Naive B cell (primary cell): Measurements from ENCODE around the gene COL13A1. TPM values are rescaled to one million over a fixed set of nuclear protein-coding genes. Genes with fewer than 3 reads are reported as not detected.

Experiments
- ATAC-seq, 2 donors: fragments of 150-1000 bp; cut with Tn5 transposase; 2 replicates each; pipeline ENCODE4 v1.10.0; 2021; ENCODE audit warnings: low read depth in 2 of 2, mild to moderate bottlenecking in 2 of 2, moderate library complexity in 2 of 2
- DNase-seq: peaks from one replicate; pipeline ENCODE4 v3.0.0; 2022
- H3K27ac Mint-ChIP-seq, 6 donors: one replicate each; pipeline ENCODE4 v1.8.0; 2020 to 2022; ENCODE audit warnings: mild to moderate bottlenecking in 6 of 6, mixed read lengths in 6 of 6, moderate library complexity in 5 of 6, inconsistent platforms in 2 of 6
- H3K27me3 Mint-ChIP-seq, 3 donors: one replicate each; pipeline ENCODE4 v1.8.0; 2021 to 2022; ENCODE audit warnings: mixed read lengths in 3 of 3, mild to moderate bottlenecking in 1 of 3
- H3K36me3 Mint-ChIP-seq, 2 donors: one replicate each; pipeline ENCODE4 v1.8.0; 2020 to 2022; ENCODE audit warnings: mixed read lengths in 2 of 2, inconsistent platforms in 1 of 2, mild to moderate bottlenecking in 1 of 2
- H3K4me1 Mint-ChIP-seq, 3 donors: one replicate each; pipeline ENCODE4 v1.8.0; 2020 to 2022; ENCODE audit warnings: mixed read lengths in 3 of 3, inconsistent platforms in 1 of 3, mild to moderate bottlenecking in 1 of 3, moderate library complexity in 1 of 3
- H3K4me3 Mint-ChIP-seq, 8 donors: one replicate each; pipeline ENCODE4 v1.8.0; 2020 to 2022; ENCODE audit warnings: mild to moderate bottlenecking in 8 of 8, mixed read lengths in 8 of 8, moderate library complexity in 8 of 8, inconsistent platforms in 2 of 8
- H3K9me3 Mint-ChIP-seq, 7 donors: one replicate each; pipeline ENCODE4 v1.8.0; 2020 to 2022; ENCODE audit warnings: mixed read lengths in 7 of 7, mild to moderate bottlenecking in 5 of 7, inconsistent platforms in 2 of 7, moderate library complexity in 1 of 7
- polyA plus RNA-seq, 6 donors: library from polyadenylated mRNA; unstranded; fragments of 300-500 nt; fragmentation: Illumina TruSeq; gene quantifications; one replicate each; pipeline ENCODE4 v1.2.3, GENCODE V29; 2021; ENCODE audit warnings: low read depth in 6 of 6

COL13A1 gene
- polyA plus RNA-seq, 6 donors from 2014 or later = not detected

DNA sequence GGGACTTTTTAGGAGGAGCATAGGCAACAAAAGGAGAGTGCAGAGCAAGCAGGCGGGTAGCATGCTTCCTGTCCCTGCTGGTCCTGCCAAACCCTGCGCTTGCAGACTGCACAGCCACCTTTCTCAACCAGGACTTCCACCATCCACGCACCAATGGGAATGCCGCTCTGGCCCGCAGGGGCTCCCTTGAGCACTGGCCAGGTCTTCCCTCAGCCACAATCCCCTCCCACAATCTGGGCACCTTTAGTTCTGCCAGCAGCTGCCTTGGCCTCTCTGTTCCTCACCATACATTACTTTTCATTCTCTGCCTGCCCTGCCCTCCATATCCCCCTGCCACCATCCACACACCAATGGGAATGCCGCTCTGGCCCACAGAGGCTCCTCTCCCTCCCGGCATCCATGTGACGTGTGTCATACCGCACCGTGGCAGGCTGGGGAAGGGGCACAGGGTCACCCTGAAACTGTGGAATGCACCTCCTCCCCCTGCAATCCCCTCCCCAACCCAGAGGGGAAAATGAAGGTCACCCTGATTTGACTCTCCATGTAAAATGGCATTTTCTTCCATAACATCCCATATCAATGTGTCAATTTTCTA, 153.6 kb downstream of the COL13A1 start:
- H3K4me1 Mint-ChIP-seq = peaks cover 6 to 20% (median 8%) of the 10 kb centered on the region in 3 donors

DNA sequence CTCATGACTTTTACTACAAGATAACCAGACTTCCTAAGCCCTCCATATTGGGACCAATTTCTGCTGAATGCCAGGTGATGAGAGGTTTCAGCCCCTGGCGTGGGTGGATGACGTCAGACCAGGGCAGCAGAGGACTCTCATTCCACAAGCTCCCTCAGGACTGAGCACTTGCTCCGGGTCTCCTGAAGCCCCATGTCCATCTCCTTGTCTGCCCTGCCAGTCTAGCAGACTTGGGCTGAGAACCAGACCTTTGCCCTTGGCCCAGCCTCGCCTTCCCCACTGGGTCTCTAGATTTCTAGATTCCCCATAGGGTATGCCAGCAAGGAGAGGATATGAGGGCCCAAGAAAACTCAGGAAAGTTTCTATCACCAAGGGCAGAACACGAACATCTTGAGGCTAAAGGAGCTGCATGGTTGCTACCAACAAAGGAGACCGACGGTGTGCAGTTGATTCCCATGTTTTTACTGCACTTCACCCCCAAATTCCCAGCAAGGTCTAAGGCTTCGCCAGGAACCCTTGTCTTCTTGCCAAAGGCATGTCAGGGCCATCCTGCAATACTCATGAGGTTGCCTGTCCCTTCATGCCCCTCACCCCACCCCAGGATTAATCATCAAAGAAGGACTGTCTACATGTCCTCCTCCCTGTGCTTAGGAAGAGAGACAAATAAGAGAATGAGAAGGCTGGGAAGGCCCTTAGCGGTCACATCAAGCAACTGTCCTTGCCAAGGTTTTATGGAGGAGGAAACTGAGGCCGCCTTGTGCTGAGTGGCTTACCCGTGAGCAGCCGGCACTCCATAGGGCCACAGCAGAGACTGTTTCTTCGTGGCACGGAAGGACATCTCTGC, 154.4 kb downstream of the COL13A1 start:
- ATAC-seq (no peak), DNase-seq (no peak)
- Mint-ChIP-seq H3K27me3 (peaks cover 0 to 11% (median 2%) of the 10 kb centered on the region in 3 donors), H3K4me3 (no peak overlapping the region), H3K4me1 (peaks cover 6 to 26% (median 9%) of the 10 kb centered on the region in 3 donors), H3K9me3 (no peaks in the 10 kb centered on the region), H3K27ac (no peak overlapping the region), H3K36me3 (no peaks in the 10 kb centered on the region)

More for the DNA sequence above, 153.6 kb downstream of the COL13A1 start:
- ATAC-seq = no peak
- H3K27me3 Mint-ChIP-seq = peaks cover 0 to 11% (median 5%) of the 10 kb centered on the region in 3 donors
- H3K36me3 Mint-ChIP-seq = no peaks in the 10 kb centered on the region
- H3K4me3 Mint-ChIP-seq = no peak overlapping the region
- H3K27ac Mint-ChIP-seq = no peak overlapping the region
- H3K9me3 Mint-ChIP-seq = no peaks in the 10 kb centered on the region
- DNase-seq = no peak

- DNase-seq = no peak
- Mint-ChIP-seq H3K9me3 (no peaks in the 10 kb centered on the region), H3K36me3 (no peaks in the 10 kb centered on the region), H3K4me3 (no peak overlapping the region), H3K27ac (peak overlapping the region in 1 of 6 donors; percentile 52), H3K4me1 (peaks cover 6 to 30% (median 9%) of the 10 kb centered on the region in 3 donors), H3K27me3 (peaks cover 0 to 11% (median 0%) of the 10 kb centered on the region in 3 donors)
- no peak for ATAC-seq
These were observed 155.1 kb downstream of the COL13A1 start for GRCh38 chr10:69956741-69957230.

DNA sequence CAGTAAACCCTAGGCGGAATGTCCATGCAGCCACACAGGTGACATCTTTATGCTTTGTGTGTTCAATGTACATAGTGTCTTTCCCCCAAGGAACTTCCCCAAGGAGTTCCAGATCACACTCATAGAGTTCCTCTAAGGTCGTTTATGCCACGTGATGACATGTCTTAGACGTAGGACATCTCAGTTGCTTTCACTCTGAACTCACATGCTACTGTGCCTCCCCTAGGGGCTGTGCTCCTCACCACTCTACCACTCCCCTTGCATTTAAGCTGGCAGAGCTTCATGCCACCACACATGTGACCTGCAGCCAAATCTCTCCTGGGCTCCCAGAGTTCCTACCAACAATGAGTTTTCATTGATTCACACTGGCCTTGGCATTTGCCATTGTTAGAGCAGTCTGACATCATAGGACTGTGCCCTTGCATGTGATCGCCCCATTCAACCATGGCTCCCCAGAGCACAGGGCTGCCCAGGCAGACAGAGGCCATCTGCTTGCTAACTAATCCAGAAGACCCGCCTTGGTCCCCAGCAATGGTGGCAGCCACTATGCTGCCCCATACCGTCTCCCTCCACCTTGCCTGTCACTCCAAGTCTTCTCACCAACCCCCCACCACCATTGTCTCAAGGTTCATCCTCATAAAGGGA, 155.7 kb downstream of the COL13A1 start:
- no peak for ATAC-seq
- Mint-ChIP-seq H3K4me1 (peaks cover 6 to 25% (median 9%) of the 10 kb centered on the region in 3 donors), H3K27me3 (peaks cover 0 to 11% (median 0%) of the 10 kb centered on the region in 3 donors), H3K9me3 (no peaks in the 10 kb centered on the region), H3K4me3 (no peak overlapping the region), H3K36me3 (no peaks in the 10 kb centered on the region), H3K27ac (peak overlapping the region in 1 of 6 donors; percentile 62)
- DNase-seq = no peak

DNA sequence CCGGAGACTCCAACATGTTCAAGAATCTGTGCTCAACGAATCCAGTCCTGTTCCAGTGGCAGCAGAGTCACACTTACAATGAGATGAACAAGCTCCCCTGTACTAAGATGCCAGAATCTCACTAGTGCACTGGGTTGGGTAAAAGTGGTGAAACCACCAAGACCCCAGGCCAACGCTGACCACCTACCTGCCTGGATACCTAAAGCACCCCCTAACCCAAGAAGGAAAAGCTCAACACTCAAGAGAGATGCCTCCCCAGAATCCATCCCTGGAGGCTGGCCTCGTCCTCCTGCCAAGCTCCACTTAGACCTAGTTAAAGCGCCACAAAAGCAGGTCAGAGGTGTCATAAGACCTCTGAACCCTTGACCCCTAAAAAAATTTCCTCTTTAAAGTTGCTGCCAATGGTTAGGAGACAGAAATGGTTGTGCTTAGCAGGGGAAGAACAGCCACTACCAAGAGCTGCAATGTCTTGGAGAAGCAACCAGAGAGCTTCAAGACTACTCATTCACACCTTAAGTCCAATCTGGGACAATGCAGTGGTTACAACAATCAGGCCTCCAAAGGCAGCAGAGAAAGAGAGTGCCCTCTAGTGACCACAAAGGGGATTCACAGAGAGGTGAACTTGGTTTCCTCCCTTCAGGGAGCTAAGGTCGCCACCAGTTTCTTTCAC, 156.3 kb downstream of the COL13A1 start:
- no peak overlapping the region for H3K4me3 Mint-ChIP-seq

DNA sequence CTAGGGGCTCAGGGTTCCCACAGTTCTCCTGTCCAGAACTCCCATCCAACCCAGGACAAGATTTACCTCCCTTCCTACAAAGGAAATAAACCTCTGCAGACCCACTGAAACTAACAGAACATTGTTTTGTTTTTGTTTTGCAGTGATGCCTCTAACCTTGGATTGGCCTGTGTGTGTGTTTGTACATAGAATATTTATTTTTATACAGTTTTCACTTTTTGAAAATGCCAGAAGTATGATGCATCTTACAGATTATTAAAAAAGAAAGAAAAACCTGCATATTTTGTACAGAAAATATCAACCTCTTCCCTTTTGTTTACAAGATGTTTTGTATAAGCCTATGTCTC, 156.8 kb downstream of the COL13A1 start:
- H3K27me3 Mint-ChIP-seq = peaks cover 0 to 21% (median 5%) of the 10 kb centered on the region in 3 donors
- no peaks in the 10 kb centered on the region for H3K9me3 Mint-ChIP-seq
- H3K36me3 Mint-ChIP-seq = no peaks in the 10 kb centered on the region
- DNase-seq (no peak), ATAC-seq (no peak)
- no peak overlapping the region for H3K4me3 Mint-ChIP-seq
- H3K27ac Mint-ChIP-seq = no peak overlapping the region
- peaks cover 11 to 23% (median 16%) of the 10 kb centered on the region in 3 donors for H3K4me1 Mint-ChIP-seq

More for the DNA sequence above, 156.3 kb downstream of the COL13A1 start:
- DNase-seq (no peak), ATAC-seq (no peak)
- Mint-ChIP-seq H3K36me3 (no peaks in the 10 kb centered on the region), H3K9me3 (no peaks in the 10 kb centered on the region), H3K27ac (peak overlapping the region in 1 of 6 donors; percentile 62), H3K4me1 (peaks cover 7 to 18% (median 10%) of the 10 kb centered on the region in 3 donors), H3K27me3 (peaks cover 0 to 16% (median 0%) of the 10 kb centered on the region in 3 donors)

DNA sequence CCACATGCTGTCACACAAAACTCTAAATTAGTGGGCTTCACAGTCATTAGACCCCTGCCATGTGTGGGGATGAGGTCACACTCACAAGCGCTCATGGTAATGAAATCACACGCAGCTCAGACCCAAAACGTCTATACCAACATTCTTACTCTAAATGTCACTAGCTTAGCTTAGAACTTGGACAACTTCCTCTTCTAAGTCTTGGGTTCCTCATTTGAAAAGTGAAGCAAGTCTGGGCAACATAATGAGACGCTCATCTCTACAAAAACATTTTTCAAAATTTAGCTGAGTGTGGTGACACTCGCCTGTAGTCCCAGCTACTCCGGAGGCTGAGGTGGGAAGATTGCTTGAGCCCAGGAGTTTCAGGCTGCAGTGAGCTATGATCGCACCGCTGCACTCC, 158.2 kb downstream of the COL13A1 start:
- Mint-ChIP-seq H3K4me3 (peak overlapping the region in 3 of 8 donors; percentile 36 to 56 (median 51)), H3K9me3 (no peaks in the 10 kb centered on the region), H3K27me3 (peaks cover 0 to 24% (median 10%) of the 10 kb centered on the region in 3 donors), H3K36me3 (no peaks in the 10 kb centered on the region), H3K27ac (peak overlapping the region in 5 of 6 donors; percentile 7 to 63 (median 54)), H3K4me1 (peaks cover 13 to 26% (median 17%) of the 10 kb centered on the region in 3 donors)
- ATAC-seq = peak; percentile 67 to 70
- DNase-seq = peak; percentile 5

GRCh38 chr10:69960606-69960987, 158.9 kb downstream of the COL13A1 start:
- no peaks in the 10 kb centered on the region for H3K36me3 Mint-ChIP-seq
- peaks cover 13 to 26% (median 17%) of the 10 kb centered on the region in 3 donors for H3K4me1 Mint-ChIP-seq
- H3K4me3 Mint-ChIP-seq = no peak overlapping the region
- no peak for ATAC-seq
- DNase-seq = no peak
- H3K27me3 Mint-ChIP-seq = peaks cover 0 to 24% (median 10%) of the 10 kb centered on the region in 3 donors
- no peak overlapping the region for H3K27ac Mint-ChIP-seq
- H3K9me3 Mint-ChIP-seq = no peaks in the 10 kb centered on the region

- Mint-ChIP-seq H3K27me3 (peaks cover 0 to 24% (median 10%) of the 10 kb centered on the region in 3 donors), H3K27ac (peak overlapping the region in 1 of 6 donors; percentile 30), H3K36me3 (no peaks in the 10 kb centered on the region), H3K9me3 (no peaks in the 10 kb centered on the region), H3K4me1 (peaks cover 13 to 26% (median 17%) of the 10 kb centered on the region in 3 donors), H3K4me3 (peak overlapping the region in 1 of 8 donors; percentile 31)
- DNase-seq (no peak), ATAC-seq (no peak)
These were observed 159.5 kb downstream of the COL13A1 start for GRCh38 chr10:69960988-69961880.

DNA sequence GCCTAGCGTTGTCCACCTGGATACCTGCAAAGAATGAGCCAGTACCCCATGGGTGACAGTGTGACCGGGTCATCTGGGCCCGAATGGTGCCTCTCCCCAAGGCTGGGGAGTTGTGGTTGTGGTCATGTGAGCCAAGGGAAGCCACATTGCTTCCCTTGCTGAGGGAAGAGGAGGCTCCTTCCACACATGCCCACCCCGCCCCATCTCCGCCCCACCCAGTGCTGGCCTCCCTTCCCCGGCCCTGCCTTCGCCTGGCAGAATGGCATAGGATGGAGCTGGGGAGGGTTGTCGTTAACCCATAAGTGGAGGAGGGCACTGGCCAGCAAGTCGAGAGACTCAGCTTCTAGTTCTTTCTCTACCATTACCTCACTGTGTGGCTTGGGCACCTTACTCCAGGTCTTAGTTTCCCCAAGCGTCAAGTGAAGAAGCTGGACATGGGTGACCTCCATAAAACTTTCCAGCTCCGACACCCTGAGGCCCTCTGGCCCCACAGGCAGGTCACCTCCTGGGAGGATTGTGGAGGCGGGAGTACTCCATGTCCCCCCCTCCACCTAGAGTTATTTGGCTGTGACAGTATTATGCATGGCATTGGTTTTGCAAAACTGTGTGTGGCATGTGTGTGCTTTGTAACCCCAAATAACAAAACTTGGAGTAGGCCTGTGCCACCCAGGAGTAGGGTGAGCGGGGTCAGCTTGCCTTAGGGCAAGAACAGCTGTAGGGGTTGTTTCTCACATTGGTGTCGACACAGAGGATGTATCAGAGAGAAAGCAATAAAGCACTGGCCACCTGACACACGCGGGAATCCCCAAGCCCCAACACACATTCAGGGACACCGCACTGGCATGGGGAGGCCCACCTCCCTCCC, 160.4 kb downstream of the COL13A1 start:
- ATAC-seq (no peak), DNase-seq (no peak)
- Mint-ChIP-seq H3K4me1 (peaks cover 13 to 26% (median 17%) of the 10 kb centered on the region in 3 donors), H3K9me3 (no peaks in the 10 kb centered on the region), H3K27ac (no peak overlapping the region), H3K36me3 (no peaks in the 10 kb centered on the region), H3K4me3 (no peak overlapping the region), H3K27me3 (peaks cover 0 to 23% (median 10%) of the 10 kb centered on the region in 3 donors)

- Mint-ChIP-seq H3K27me3 (peaks cover 0 to 16% (median 10%) of the 10 kb centered on the region in 3 donors), H3K4me3 (no peak overlapping the region), H3K4me1 (peaks cover 13 to 26% (median 17%) of the 10 kb centered on the region in 3 donors), H3K36me3 (no peaks in the 10 kb centered on the region), H3K27ac (no peak overlapping the region), H3K9me3 (no peaks in the 10 kb centered on the region)
- ATAC-seq = no peak
- DNase-seq = no peak
These were observed 161.0 kb downstream of the COL13A1 start for GRCh38 chr10:69962746-69963135.
